A673 (cell line): ENCODE measurements around the gene SYT13. TPM values are rescaled to one million over a fixed set of nuclear protein-coding genes. Genes with fewer than 3 reads are reported as not detected.

Experiments
- BruUV-seq: library from RNA; stranded (reverse); fragments of 400-500 nt; replicated peaks from 2 replicates; lab custom pipeline; 2021; lab: Mats Ljungman, UMichigan
- CTCF ChIA-PET: fragments of 300-600 bp; sonication (Branson Sonifier 250); formaldehyde crosslinking; loops from one replicate; lab custom pipeline; 2022; ENCODE audit warnings: antibody characterized with exemption; lab: Charles Lee
- POLR2A ChIA-PET: fragments of 300-600 bp; sonication (Branson Sonifier 250); formaldehyde crosslinking; loops from one replicate; lab custom pipeline; 2022; ENCODE audit warnings: antibody characterized with exemption; ENCODE audit not compliant: low non-redundant PET; lab: Charles Lee
- DNase-seq: peaks from one replicate; pipeline ENCODE4 v3.0.0-alpha.2; 2015; ENCODE audit warnings: low spot score
- H3K27ac ChIP-seq: fragments of 200-600 bp; sonication (generic); 2 replicates; pipeline ENCODE4 v1.5.1; 2016; ENCODE audit warnings: mixed run types, low read depth, mild to moderate bottlenecking, mixed read lengths, antibody characterized with exemption, low read length; ENCODE audit not compliant: poor library complexity, severe bottlenecking
- H3K27me3 ChIP-seq: fragments of 200-600 bp; sonication (generic); replicated peaks from 2 replicates; pipeline ENCODE4 v1.6.1; 2017; ENCODE audit warnings: mixed run types, low read depth, mild to moderate bottlenecking, mixed read lengths, antibody characterized with exemption, low read length; ENCODE audit not compliant: insufficient read depth, poor library complexity
- H3K36me3 ChIP-seq: fragments of 200-600 bp; sonication (generic); 2 replicates; pipeline ENCODE4 v1.6.1; 2016; ENCODE audit warnings: mixed run types, mild to moderate bottlenecking, mixed read lengths, antibody characterized with exemption, low read length; ENCODE audit not compliant: insufficient read depth, poor library complexity, severe bottlenecking
- H3K4me1 ChIP-seq: fragments of 200-600 bp; sonication (generic); 2 replicates; pipeline ENCODE4 v1.6.1; 2017; ENCODE audit warnings: mixed run types, mild to moderate bottlenecking, mixed read lengths, antibody characterized with exemption, low read length; ENCODE audit not compliant: insufficient read depth, poor library complexity, severe bottlenecking
- H3K4me3 ChIP-seq: fragments of 200-600 bp; sonication (generic); 2 replicates; pipeline ENCODE4 v1.5.1; 2016; ENCODE audit warnings: low read depth, mixed run types, mild to moderate bottlenecking, mixed read lengths, low read length; ENCODE audit not compliant: poor library complexity, severe bottlenecking
- H3K9me3 ChIP-seq: fragments of 200-600 bp; sonication (generic); 2 replicates; pipeline ENCODE4 v1.6.1; 2016; ENCODE audit warnings: mixed run types, low read depth, mild to moderate bottlenecking, mixed read lengths, antibody characterized with exemption, low read length; ENCODE audit not compliant: poor library complexity, severe bottlenecking
- CTCF ChIP-seq: fragments of 300-800, 200-600 bp; sonication (generic); conservative IDR thresholded peaks from 2 replicates; pipeline ENCODE4 v1.5.1; 2017; ENCODE audit warnings: low read depth, mild to moderate bottlenecking, antibody characterized with exemption, low read length, moderate library complexity, mixed read lengths
- EZH2 ChIP-seq: fragments of 200-600 bp; sonication (generic); IDR thresholded peaks from 2 replicates; pipeline ENCODE4 v1.6.1; 2017; ENCODE audit warnings: borderline replicate concordance, low read depth, mild to moderate bottlenecking, mixed read lengths, antibody characterized with exemption, low read length; ENCODE audit not compliant: poor library complexity, severe bottlenecking
- intact Hi-C: fragments of 100-400 bp; cut with micrococcal nuclease; formaldehyde crosslinking; loops from one replicate; pipeline ENCODE4 v1.10.0; 2022; ENCODE audit not compliant: unreplicated experiment
- total RNA-seq: library from RNA; stranded (reverse); gene quantifications from 2 replicates; pipeline ENCODE4 v1.2.3, GENCODE V29; 2021

The SYT13 gene
- total RNA-seq, 1 experiment from 2014 or later: 0.30 TPM

DNA sequence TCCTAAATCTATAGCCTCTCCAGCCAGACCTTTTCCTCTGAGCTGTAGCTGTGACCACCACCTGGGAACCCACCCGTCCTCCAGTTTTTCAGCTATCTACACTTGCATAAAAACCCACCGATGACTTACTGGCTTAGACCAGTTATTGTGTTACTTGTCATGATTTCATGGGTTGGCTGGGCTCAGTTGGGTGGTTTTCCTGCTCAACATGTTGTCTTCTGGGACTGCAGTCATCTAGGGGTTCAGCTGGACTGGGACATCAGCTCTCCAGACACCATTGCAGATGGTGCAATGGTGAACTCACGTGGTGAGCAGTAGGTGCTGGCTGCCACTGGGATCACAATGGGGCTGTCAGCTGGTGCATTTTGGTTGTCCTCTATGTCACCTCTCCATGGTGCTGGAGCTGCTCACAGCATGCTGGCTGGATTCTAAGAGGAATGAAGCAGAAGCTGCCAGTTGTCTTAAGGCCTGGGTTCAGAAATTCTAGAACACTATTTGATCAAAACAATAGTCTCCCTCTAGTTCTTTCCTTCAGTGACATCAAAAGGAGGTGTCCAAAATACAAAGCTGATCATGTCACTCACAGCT is 1.3 kb upstream of the SYT13 start:
- H3K4me1 ChIP-seq: no peaks in the 10 kb centered on the region
- DNase-seq: no peak
- no peak overlapping the region for H3K27ac ChIP-seq
- intact Hi-C loops: no loop called here
- TF ChIP-seq CTCF (no peak), EZH2 (no peak)
- no peaks in the 10 kb centered on the region for H3K9me3 ChIP-seq
- ChIA-PET CTCF (interaction anchor here (0.6 to 3.5 kb wide), 2 partner anchors 84 to 177 kb away, joined by 3 to 11 read pairs; no protein-coding TSS in a partner anchor), POLR2A (no interaction called here)
- BruUV-seq: no TSS peak
- no peak overlapping the region for H3K4me3 ChIP-seq
- peaks cover 76% of the 10 kb centered on the region for H3K27me3 ChIP-seq
- H3K36me3 ChIP-seq: no peaks in the 10 kb centered on the region

DNA sequence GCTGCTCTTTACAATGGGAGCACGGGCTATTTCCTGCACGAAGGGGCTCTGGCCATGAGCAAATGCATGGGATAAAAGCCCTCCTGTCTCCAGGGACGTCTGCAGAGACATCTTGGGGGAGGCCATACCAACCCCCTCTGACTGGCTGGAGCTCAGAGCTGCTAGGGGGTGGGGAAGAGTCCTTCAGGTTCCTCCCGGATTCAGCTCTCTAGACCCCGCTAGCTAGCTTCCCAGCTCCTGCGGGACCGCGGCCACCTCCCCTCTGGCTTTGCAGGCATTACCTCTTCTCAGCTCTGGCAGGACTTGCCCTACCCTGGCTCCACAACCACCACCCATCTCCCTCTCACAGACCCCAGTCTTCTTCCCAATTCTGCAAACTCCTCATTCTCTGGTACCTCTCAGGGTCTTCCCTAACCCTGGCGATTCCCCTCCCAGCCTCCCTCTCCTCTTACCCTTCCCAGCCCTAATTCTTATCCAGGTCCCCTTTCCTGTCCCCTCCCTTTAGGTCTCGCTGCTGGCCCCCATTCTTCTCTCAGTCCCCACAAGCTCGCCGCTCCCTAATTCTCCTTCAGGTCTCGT is 802 bp downstream of the SYT13 start:
- peaks cover 66% of the 10 kb centered on the region for H3K27me3 ChIP-seq
- POLR2A ChIA-PET: no interaction called here
- H3K4me1 ChIP-seq: peaks cover 7% of the 10 kb centered on the region
- no TSS peak for BruUV-seq
- H3K27ac ChIP-seq: no peak overlapping the region
- intact Hi-C loops: no loop called here
- H3K9me3 ChIP-seq: no peaks in the 10 kb centered on the region
- CTCF ChIA-PET: interaction anchor here (0.6 kb wide), 1 partner anchor 550 kb away, joined by 4 read pairs; no protein-coding TSS in a partner anchor
- no peak for DNase-seq
- H3K4me3 ChIP-seq: no peak overlapping the region
- H3K36me3 ChIP-seq: no peaks in the 10 kb centered on the region
- no peak for TF ChIP-seq CTCF
- no peak for TF ChIP-seq EZH2

DNA sequence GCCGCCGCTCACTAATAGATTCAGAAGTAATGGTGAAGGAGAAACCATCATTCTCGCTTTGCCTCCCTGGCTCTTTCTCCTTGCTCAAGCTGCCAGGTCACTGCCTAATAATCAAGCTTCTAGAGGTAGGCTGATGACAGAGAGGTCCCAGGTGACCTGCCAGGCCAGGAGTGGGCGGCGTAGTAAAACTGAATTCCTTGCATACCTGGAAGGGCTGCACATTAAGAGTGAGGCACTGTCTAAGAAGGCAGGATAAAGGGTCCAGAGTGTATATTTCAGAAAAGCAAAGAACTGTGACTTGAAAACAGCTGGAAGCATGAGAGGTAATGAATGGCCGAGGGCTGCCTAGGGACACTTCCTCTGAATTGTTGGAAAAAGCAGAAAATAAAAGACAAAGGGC is 4.1 kb downstream of the SYT13 start:
- CTCF ChIA-PET: no interaction called here
- intact Hi-C loops: no loop called here
- no peak overlapping the region for H3K4me3 ChIP-seq
- no peak overlapping the region for H3K27ac ChIP-seq
- H3K4me1 ChIP-seq: peaks cover 10% of the 10 kb centered on the region
- DNase-seq: no peak
- H3K36me3 ChIP-seq: no peaks in the 10 kb centered on the region
- no TSS peak for BruUV-seq
- peaks cover 13% of the 10 kb centered on the region for H3K9me3 ChIP-seq
- POLR2A ChIA-PET: no interaction called here
- H3K27me3 ChIP-seq: peaks cover 42% of the 10 kb centered on the region
- TF ChIP-seq EZH2: no peak
- TF ChIP-seq CTCF: no peak
